Retina (tissue), 1 donor: ENCODE measurements around the gene SPATA25.

Source experiments
- DNase-seq: peaks from one replicate; pipeline ENCODE4 v3.0.0-alpha.2; 2016

Gene SPATA25

GRCh38 chr20:45863543-45864470 is 23.6 kb downstream of the SPATA25 start:
- DNase-seq: no peak

DNA sequence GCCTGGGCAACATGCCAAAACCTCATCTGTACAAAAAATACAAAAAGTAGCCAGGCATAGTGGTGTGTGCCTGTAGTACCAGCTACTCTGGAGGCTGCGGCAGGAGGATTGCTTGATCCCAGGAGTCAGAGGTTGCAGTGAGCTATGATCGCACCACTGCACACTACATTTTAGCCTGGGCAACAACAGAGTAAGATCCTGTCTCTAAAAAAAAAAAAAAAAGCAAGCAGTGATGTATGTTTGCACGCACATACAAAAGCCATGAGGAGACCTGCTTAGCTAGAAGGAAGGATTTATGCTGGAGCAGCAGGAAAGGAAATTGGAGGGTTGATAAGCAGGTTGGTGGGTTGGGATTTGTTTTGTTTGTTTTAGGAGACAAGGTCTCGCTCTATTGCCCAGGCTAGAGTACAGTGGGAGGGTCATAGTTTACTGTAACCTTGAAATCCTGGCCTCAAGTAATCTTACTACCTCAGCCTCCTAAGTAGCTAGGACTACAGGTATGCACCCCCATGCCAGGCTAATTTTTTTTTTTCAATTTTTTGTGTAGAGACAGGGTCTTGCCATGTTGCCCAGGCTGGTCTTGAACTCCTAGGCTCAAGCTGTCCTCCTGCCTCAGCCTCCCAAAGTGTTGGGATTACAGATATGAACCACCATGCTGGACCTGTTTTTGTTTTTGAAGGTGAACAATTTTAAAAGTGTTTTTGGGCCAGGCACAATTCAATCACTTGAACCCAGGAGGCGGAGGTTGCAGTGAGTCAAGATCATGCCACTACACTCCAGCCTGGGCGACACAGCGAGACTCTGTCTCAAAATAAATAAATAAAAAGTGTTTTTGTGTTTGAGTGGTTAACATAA is 26.0 kb downstream of the SPATA25 start:
- DNase-seq: no peak

DNA sequence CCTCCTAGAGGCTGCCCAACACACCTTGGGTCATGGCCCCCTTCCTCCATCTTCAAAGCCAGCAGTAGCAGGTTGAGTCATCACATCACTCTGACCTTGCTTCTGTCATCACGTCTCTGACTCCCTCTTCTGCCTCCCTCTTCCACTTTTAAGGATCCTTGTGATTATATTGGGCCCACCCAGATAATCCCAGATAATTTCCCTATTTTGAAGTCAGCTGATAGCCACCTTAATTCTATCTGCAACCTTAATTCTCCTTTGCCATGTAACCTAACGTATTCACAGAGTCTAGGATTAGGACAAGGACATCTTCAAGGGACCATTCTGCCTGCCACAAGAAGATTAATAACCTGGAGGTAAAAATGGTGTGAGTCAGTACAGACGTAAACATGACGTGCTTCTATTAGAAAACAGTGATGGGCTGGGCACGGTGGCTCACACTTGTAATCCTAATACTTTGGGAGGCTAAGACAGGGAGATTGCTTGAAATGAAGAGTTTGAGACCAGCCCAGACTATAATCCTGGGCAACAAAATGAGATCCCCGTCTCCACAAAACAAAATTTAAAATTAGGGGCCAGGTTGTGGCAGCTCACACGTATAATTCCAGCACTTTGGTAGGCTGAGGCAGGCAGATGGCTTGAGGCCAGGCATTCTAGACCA is 26.7 kb downstream of the SPATA25 start:
- DNase-seq: no peak

GRCh38 chr20:45859916-45860315 is 27.5 kb downstream of the SPATA25 start:
- no peak for DNase-seq

- no peak for DNase-seq
These were observed 29.6 kb downstream of the SPATA25 start for GRCh38 chr20:45857882-45858216.

- peak; percentile 96 for DNase-seq
These were observed 30.1 kb downstream of the SPATA25 start, which contains the start of the genes ACOT8 and ZSWIM3 for GRCh38 chr20:45857114-45857881. TSS of gene ACOT8 (minus strand) at chr20:45857392. CDS start at chr20:45857315, 77 bp downstream. TSS of gene ZSWIM3 (plus strand) at chr20:45857614. CDS start at chr20:45857826, 212 bp downstream.

GRCh38 chr20:45853484-45853883 is 33.9 kb downstream of the SPATA25 start:
- DNase-seq: no peak

DNA sequence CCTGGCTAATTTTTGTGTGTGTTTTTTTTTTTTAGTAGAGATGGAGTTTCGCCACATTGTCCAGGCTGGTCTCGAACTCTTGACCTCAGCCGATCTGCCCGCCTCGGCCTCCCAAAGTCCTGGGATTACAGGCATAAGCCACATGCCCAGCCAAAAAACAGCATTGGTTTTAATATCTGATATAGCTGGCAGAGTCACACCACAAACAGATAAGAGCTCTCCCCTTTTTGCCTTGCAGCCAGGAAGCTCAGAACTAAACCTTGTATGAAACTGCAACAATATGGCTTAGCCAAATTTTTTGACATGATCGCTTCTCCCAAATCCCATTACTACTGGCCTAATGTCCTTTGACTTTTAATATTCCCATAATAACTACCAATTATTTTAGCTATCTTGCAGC is 35.1 kb downstream of the SPATA25 start:
- no peak for DNase-seq

- DNase-seq: no peak
These were observed 35.9 kb downstream of the SPATA25 start for GRCh38 chr20:45851501-45851900.

DNA sequence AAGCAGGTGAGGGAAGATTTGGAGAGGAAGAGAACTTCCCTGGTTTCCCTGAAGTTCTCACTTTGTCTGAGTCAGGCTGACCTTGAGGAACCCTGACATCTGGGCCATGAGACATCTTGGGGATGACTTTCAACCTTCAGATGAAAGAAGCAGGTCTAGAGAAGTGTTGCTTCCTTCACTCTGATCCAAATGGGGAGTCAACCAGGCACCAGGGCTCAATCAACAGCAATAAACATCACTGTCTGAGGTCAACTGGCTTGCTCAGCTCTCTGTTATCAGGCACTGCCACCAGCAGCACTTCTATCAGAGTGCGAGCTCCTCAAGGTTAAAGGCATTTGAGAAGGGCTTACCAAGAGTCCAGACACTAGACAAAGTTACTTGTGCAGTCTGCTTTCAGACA is 36.5 kb downstream of the SPATA25 start:
- DNase-seq: no peak

DNA sequence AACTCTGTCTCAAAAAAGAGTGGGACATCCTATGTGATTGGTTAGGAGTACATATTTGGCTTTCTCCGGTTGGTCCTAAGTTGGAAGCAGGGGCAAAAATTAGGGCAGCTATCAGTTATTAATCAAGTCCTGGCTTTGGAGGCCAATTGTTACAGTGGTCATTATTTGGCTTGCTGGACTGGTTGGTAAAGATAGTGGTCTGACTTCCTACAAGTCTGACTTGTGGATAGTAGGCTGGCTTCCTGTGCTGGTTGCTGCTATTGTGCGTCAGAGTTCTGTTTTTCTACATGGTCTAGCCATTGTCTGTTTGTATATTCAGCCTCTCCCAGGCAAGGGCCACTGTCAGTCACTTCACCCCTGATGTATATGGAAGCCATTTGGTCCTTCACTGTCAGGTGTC is 37.2 kb downstream of the SPATA25 start:
- no peak for DNase-seq

DNA sequence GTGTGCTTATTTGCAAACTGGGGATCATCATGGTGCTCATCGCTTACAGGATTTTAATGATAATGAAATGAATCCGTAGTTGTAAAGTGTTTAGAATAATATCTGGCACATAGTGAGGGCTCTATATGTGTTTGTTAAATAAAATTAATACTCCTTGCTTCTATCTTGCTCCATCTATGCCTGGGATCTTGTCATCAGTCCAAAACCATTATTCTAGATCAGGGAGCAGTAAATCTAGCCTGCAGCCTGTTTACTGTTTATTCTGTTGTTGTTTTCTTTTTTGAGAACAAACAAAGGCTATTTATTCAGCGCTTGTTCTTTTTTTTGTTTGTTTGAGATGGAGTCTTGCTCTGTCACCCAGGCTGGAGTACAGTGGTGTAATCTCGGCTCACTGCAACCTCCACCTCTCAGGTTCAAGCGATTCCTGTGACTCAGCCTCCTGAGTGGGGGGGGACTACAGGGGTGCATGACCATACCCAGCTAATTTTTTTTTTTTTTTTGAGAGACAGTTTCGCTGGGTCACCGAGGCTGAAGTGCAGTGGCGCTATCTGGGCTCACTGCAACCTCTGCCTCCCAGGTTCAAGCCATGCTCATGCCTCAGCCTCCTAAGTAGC is 38.3 kb downstream of the SPATA25 start:
- DNase-seq: no peak

GRCh38 chr20:45848421-45848820 is 39.0 kb downstream of the SPATA25 start:
- DNase-seq: no peak

DNA sequence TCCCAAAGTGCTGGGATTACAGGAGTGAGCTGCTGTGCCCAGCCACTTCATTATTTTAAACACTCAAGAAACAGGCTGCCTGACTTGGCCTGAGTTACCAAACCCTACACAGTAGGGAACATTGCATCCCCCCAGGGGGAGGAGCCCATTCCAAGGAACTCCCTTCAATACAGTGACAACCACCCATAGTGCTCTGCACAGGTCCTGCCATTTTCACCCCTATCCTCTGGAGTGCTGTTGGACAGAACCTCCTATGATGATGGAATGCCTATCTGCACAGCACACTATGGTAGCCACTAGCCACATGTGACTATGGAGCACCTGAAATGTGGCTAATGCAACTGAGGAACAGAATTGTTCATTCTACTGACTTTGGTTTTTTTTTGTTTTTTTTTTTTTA is 42.0 kb downstream of the SPATA25 start:
- DNase-seq: no peak

- no peak for DNase-seq
These were observed 43.9 kb downstream of the SPATA25 start for GRCh38 chr20:45843506-45843905.

DNA sequence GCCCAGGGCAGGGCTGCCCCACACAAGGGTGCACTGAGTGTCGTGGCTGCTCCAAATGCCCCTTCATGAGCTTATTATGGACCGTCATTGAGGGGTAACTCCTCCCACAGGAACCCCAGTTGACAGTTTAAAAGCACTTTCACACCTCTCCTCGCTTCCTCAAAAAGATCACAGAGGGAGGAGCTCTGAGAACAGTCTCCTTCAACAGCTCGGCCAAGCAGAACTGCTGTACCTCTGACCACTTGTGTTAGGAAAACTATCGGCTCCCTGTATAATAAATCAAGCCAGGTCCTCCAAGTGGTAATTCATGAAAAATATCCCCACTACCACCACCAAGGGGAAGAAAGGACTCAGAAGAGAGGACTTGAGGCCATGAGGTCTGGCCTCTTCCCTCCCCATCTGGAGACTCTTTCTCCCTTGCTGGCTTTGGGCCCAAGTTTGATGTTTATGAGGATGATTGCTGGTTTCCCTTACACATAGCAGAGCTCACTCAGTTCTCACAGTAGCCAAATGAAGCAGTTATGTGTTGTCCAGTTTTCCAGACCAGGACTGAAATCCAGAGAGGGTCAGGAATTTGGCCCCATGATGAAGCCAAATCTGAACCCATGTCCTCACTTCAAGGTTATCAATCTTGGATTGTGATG is 45.1 kb downstream of the SPATA25 start:
- DNase-seq: no peak

DNA sequence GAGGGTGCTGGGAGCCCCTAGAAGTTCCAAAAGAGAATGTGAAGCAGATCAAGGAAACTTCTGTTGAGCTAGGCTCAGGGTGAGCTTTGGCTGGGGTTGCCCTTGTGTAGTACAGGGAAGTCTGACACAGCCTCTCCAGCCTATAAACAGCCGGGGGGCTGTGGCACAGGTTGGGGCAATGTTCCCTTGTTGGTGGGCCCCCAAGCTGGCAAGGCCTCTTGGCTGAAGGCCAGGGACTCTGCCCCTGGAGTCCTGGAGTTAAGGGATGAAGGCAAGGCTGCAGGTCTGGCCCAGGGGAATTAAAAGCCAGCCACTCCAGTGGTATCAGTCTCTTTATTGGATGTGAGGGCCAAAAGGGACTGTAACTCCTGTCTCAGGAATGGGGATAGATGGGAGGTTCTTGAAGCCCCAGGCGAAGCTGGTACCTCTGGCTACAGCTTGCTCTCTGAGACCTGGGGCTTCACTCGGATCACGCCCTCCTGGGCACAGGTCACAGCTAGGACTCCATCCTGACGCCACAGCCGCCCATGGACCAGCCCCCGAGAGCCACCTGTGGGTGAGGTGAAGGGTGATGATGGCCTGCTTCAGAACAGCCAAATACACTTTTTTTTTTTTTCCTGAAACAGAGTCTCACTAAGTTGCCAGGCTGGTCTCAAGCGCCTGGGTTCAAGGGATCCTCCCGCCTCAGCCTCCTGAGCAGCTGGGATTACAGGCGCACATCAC is 45.9 kb downstream of the SPATA25 start:
- no peak for DNase-seq

DNA sequence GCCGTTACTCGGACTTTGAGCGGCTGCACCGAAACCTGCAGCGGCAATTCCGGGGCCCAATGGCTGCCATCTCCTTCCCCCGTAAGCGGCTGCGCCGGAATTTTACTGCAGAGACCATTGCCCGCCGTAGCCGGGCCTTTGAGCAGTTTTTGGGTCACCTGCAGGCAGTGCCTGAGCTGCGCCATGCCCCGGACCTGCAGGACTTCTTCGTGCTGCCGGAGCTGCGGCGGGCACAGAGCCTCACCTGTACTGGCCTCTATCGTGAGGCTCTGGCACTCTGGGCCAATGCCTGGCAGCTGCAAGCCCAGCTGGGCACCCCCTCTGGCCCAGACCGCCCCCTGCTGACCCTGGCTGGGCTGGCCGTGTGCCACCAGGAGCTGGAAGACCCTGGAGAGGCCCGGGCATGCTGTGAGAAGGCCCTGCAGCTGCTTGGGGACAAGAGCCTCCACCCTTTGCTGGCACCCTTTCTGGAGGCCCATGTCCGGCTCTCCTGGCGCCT is 46.7 kb downstream of the SPATA25 start:
- DNase-seq: no peak

- no peak for DNase-seq
These were observed 50.6 kb downstream of the SPATA25 start for GRCh38 chr20:45836841-45837240.
